Panc1 (cell line): ENCODE data around the gene GDPD3. TPM values are rescaled to one million over a fixed set of nuclear protein-coding genes. Genes with fewer than 3 reads are reported as not detected.

Experiments used
- ATAC-seq: fragments of 200-7000 bp; cut with Tn5 transposase; 2 replicates; pipeline ENCODE4 v1.9.1; 2020; ENCODE audit warnings: mild to moderate bottlenecking, moderate library complexity
- BruUV-seq: library from RNA; stranded (reverse); fragments of 400-500 nt; replicated peaks from 2 replicates; lab custom pipeline; 2021; lab: Mats Ljungman, UMichigan
- CTCF ChIA-PET: fragments of 300-600 bp; sonication (Branson Sonifier 250); formaldehyde crosslinking; loops from one replicate; lab custom pipeline; 2022; ENCODE audit warnings: antibody characterized with exemption; lab: Charles Lee
- POLR2A ChIA-PET: fragments of 300-600 bp; sonication (Branson Sonifier 250); formaldehyde crosslinking; loops from one replicate; lab custom pipeline; 2022; ENCODE audit warnings: antibody characterized with exemption; lab: Charles Lee
- DNase-seq: peaks from one replicate; pipeline ENCODE4 v3.0.0-alpha.2; 2010; ENCODE audit warnings: low read depth, low spot score
- H3K27ac ChIP-seq: 2 replicates; pipeline ENCODE4 v1.5.1; 2011; ENCODE audit warnings: mild to moderate bottlenecking, low read length, inconsistent platforms
- H3K27me3 ChIP-seq: fragments of 200-500 bp; sonication (Bioruptor generic); 2 replicates; pipeline ENCODE4 v1.6.0; 2014; ENCODE audit warnings: low read length, inconsistent platforms; ENCODE audit not compliant: control insufficient read depth, insufficient read depth
- H3K36me3 ChIP-seq: fragments of 200-500 bp; sonication (Bioruptor generic); 2 replicates; pipeline ENCODE4 v1.5.1; 2014; ENCODE audit warnings: inconsistent platforms, mild to moderate bottlenecking, low read length, moderate library complexity; ENCODE audit not compliant: control insufficient read depth, insufficient read depth
- H3K4me1 ChIP-seq: 2 replicates; pipeline ENCODE4 v1.5.1; 2011; ENCODE audit warnings: inconsistent platforms, mild to moderate bottlenecking, low read length, moderate library complexity; ENCODE audit not compliant: control insufficient read depth, insufficient read depth
- H3K4me3 ChIP-seq, 2 experiments: 2 replicates each; pipeline ENCODE4 v1.5.1; 2011 to 2012; ENCODE audit warnings: low read depth in 2 of 2, low read length in 2 of 2, mild to moderate bottlenecking in 2 of 2, inconsistent platforms in 1 of 2, moderate library complexity in 1 of 2
- H3K9me3 ChIP-seq: fragments of 200-500 bp; sonication (Bioruptor generic); 2 replicates; pipeline ENCODE4 v1.5.1; 2014; ENCODE audit warnings: low read depth, mild to moderate bottlenecking, inconsistent platforms, low read length, moderate library complexity; ENCODE audit not compliant: control insufficient read depth, insufficient read depth
- CTCF ChIP-seq: fragments of 450-650 bp; IDR thresholded peaks from 2 replicates; pipeline ENCODE4 v1.5.1; 2017; ENCODE audit warnings: mild to moderate bottlenecking
- POLR2AphosphoS5 ChIP-seq: IDR thresholded peaks from 2 replicates; pipeline ENCODE4 v1.6.1; 2012; ENCODE audit warnings: mild to moderate bottlenecking, low read depth, low read length, moderate library complexity
- REST ChIP-seq, 2 experiments: IDR thresholded peaks; 2 replicates each; pipeline ENCODE4 v1.6.1; 2011 to 2012; ENCODE audit warnings: low read depth in 2 of 2, control low read depth in 1 of 2, low read length in 1 of 2, mild to moderate bottlenecking in 1 of 2, moderate library complexity in 1 of 2; ENCODE audit not compliant: insufficient read depth in 1 of 2
- SIN3A ChIP-seq: IDR thresholded peaks from 2 replicates; pipeline ENCODE4 v1.6.1; 2012; ENCODE audit warnings: low read depth, mild to moderate bottlenecking, low read length, moderate library complexity, borderline replicate concordance; ENCODE audit not compliant: insufficient read depth
- TCF7L2 ChIP-seq: IDR thresholded peaks from 2 replicates; pipeline ENCODE4 v1.6.1; 2011; ENCODE audit warnings: mild to moderate bottlenecking, low read depth, low read length, inconsistent platforms
- in situ Hi-C: cut with HindIII; loops from 2 replicates; pipeline ENCODE4 v1.10.0; 2016; ENCODE audit warnings: low sequenced_read_pairs, low pct_unique_long_range_greater_than_20kb
- intact Hi-C: fragments of 100-400 bp; cut with micrococcal nuclease; formaldehyde crosslinking; loops from one replicate; pipeline ENCODE4 v1.10.0; 2022; ENCODE audit not compliant: unreplicated experiment
- total RNA-seq: library from RNA; stranded (reverse); gene quantifications from one replicate; pipeline ENCODE4 v1.2.1, GENCODE V29; 2021; ENCODE audit not compliant: unreplicated experiment

The GDPD3 gene
- total RNA-seq, 1 experiment from 2014 or later = 2.5 TPM

GRCh38 chr16:30087181-30087898 is 26.0 kb downstream of the GDPD3 start:
- in situ Hi-C loops = no loop called here

More at GRCh38 chr16:30087181-30087898, 26.0 kb downstream of the GDPD3 start:
- BruUV-seq = no TSS peak
- CTCF ChIA-PET = no interaction called here
- Histone ChIP-seq H3K36me3 (peaks cover 4% of the 10 kb centered on the region; the same call in 1 of the 2 replicates), H3K27me3 (no peaks in the 10 kb centered on the region), H3K27ac (no peak overlapping the region), H3K9me3 (no peaks in the 10 kb centered on the region), H3K4me3 (no peak overlapping the region), H3K4me1 (peaks cover 16% of the 10 kb centered on the region)
- intact Hi-C loops = no loop called here
- TF ChIP-seq REST (IDR thresholded peaks at IDR 0.05; ENCODE audit: insufficient read depth in 1 of 2, low read depth in 2 of 2, low read length in 1 of 2) (no peak), TCF7L2 (no peak), POLR2AphosphoS5 (no peak), SIN3A (no peak), CTCF (no peak)
- POLR2A ChIA-PET = no interaction called here
- DNase-seq (no peak), ATAC-seq (no peak)
